ENCODE data around the gene BCLAF1.

BCLAF1 gene

GRCh38 chr6:136209496-136209895, 80.2 kb downstream of the BCLAF1 start:
- in situ Hi-C loops (cut with MboI; ENCODE audit: low sequenced_read_pairs), result no loop called here

- in situ Hi-C loops (cut with MboI; ENCODE audit: low sequenced_read_pairs), result no loop called here
Measured at GRCh38 chr6:136208783-136209182, 80.9 kb downstream of the BCLAF1 start.

Measured in HL-60/S4 treated with retinoic acid at 250 ng/mL for 4 days and 3 days (cell line).